SK-N-SH (cell line): ENCODE measurements around the gene LGR6. TPM values are rescaled to one million over a fixed set of nuclear protein-coding genes. Genes with fewer than 3 reads are reported as not detected.

Source experiments
- CTCF ChIA-PET: fragments of 300-600, 350-600 bp; formaldehyde crosslinking; extraction: SDS; loops from one replicate; lab custom pipeline; 2021; lab: Yijun Ruan, JAX
- POLR2A ChIA-PET: fragments of 350-600 bp; sonication (Branson Sonifier 250); formaldehyde crosslinking; extraction: SDS; loops from one replicate; lab custom pipeline; 2020; ENCODE audit warnings: antibody characterized with exemption, inconsistent platforms; lab: Yijun Ruan, JAX
- DNase-seq: peaks from one replicate; pipeline ENCODE4 v3.0.0; 2012
- H2AFZ ChIP-seq: fragments of 200-600 bp; sonication (generic); 2 replicates; pipeline ENCODE4 v1.8.1; 2016; ENCODE audit warnings: antibody characterized with exemption, mild to moderate bottlenecking, low read depth
- H3F3A ChIP-seq: fragments of 200-600 bp; sonication (generic); replicated peaks from 2 replicates; pipeline ENCODE3; 2016; ENCODE audit warnings: antibody characterized with exemption, mild to moderate bottlenecking; ENCODE audit not compliant: insufficient read depth
- H3K27ac ChIP-seq, 2 experiments: fragments of 200-500 bp in 1 of 2; fragments of 200-600 bp in 1 of 2; sonication (Bioruptor generic) in 1 of 2; sonication (generic), shearing (Covaris generic) in 1 of 2; 2 replicates each; pipeline versions ENCODE4 v1.5.1 to v1.6.1; 2014 to 2016; ENCODE audit warnings: low read depth in 2 of 2, inconsistent platforms in 1 of 2, low read length in 1 of 2, mild to moderate bottlenecking in 1 of 2, mixed read lengths in 1 of 2
- H3K27me3 ChIP-seq: fragments of 200-600 bp; sonication (generic), shearing (Covaris generic); 2 replicates; pipeline ENCODE4 v1.6.1; 2016; ENCODE audit warnings: mixed run types; ENCODE audit not compliant: insufficient read depth
- H3K36me3 ChIP-seq, 2 experiments: fragments of 200-500 bp in 1 of 2; fragments of 200-600 bp in 1 of 2; sonication (Bioruptor generic) in 1 of 2; sonication (generic) in 1 of 2; replicated peaks in 1 of 2; 2 replicates each; pipeline versions ENCODE3 to v1.5.1; 2014 to 2016; ENCODE audit warnings: low read length in 1 of 2, mild to moderate bottlenecking in 1 of 2; ENCODE audit not compliant: insufficient read depth in 2 of 2, control insufficient read depth in 1 of 2
- H3K4me1 ChIP-seq, 2 experiments: fragments of 200-500 bp in 1 of 2; fragments of 200-600 bp in 1 of 2; sonication (Bioruptor generic) in 1 of 2; sonication (generic), shearing (Covaris generic) in 1 of 2; 2 replicates each; pipeline versions ENCODE4 v1.5.1 to v1.6.1; 2014 to 2016; ENCODE audit warnings: low read depth in 1 of 2, low read length in 1 of 2, mixed run types in 1 of 2; ENCODE audit not compliant: insufficient read depth in 2 of 2, control insufficient read depth in 1 of 2
- H3K4me2 ChIP-seq: fragments of 200-600 bp; sonication (generic), shearing (Covaris generic); 2 replicates; pipeline ENCODE4 v1.6.1; 2017; ENCODE audit warnings: mixed run types
- H3K4me3 ChIP-seq, 2 experiments: fragments of 200-500 bp in 1 of 2; fragments of 200-600 bp in 1 of 2; sonication (Bioruptor generic) in 1 of 2; sonication (generic), shearing (Covaris generic) in 1 of 2; 2 replicates each; pipeline versions ENCODE4 v1.5.1 to v1.8.1; 2014 to 2016; ENCODE audit warnings: low read depth in 2 of 2, inconsistent platforms in 1 of 2, low read length in 1 of 2, mild to moderate bottlenecking in 1 of 2, mixed read lengths in 1 of 2, moderate library complexity in 1 of 2
- H3K79me2 ChIP-seq: fragments of 200-600 bp; sonication (generic); 2 replicates; pipeline ENCODE4 v1.8.1; 2017; ENCODE audit warnings: mild to moderate bottlenecking; ENCODE audit not compliant: insufficient read depth
- H3K9ac ChIP-seq: fragments of 200-600 bp; sonication (generic); 2 replicates; pipeline ENCODE4 v1.6.1; 2017; ENCODE audit warnings: mixed run types
- H3K9me2 ChIP-seq: fragments of 200-600 bp; sonication (generic); 2 replicates; pipeline ENCODE4 v1.6.1; 2017; ENCODE audit warnings: mixed run types
- H3K9me3 ChIP-seq: fragments of 200-600 bp; sonication (generic); 2 replicates; pipeline ENCODE4 v1.6.1; 2017; ENCODE audit warnings: mixed run types, mild to moderate bottlenecking, moderate library complexity
- H4K20me1 ChIP-seq: fragments of 200-600 bp; sonication (generic); 2 replicates; pipeline ENCODE4 v1.6.1; 2017; ENCODE audit warnings: mild to moderate bottlenecking, mixed run types; ENCODE audit not compliant: insufficient read depth
- CHD2 ChIP-seq: fragments of 150-350 bp; IDR thresholded peaks from 2 replicates; pipeline ENCODE4 v1.6.1; 2018; ENCODE audit warnings: low read length; ENCODE audit not compliant: partially characterized antibody
- FOSL2 ChIP-seq: IDR thresholded peaks from 2 replicates; pipeline ENCODE4 v1.4.0; 2012; ENCODE audit warnings: low read depth, mild to moderate bottlenecking, moderate library complexity, borderline replicate concordance
- FOXM1 ChIP-seq: IDR thresholded peaks from 2 replicates; pipeline ENCODE4 v1.4.0; 2012; ENCODE audit warnings: low read depth, mild to moderate bottlenecking
- GABPA ChIP-seq: IDR thresholded peaks from 2 replicates; pipeline ENCODE4 v1.4.0; 2012; ENCODE audit warnings: low read depth, mild to moderate bottlenecking
- IRF3 ChIP-seq: fragments of 150-350 bp; IDR thresholded peaks from 2 replicates; pipeline ENCODE4 v1.6.1; 2016; ENCODE audit warnings: mild to moderate bottlenecking, low read depth, low read length
- JUND ChIP-seq: IDR thresholded peaks from 2 replicates; pipeline ENCODE4 v1.4.0; 2012
- MEF2A ChIP-seq: IDR thresholded peaks from 2 replicates; pipeline ENCODE4 v1.4.0; 2012; ENCODE audit warnings: low read depth, borderline replicate concordance
- PBX3 ChIP-seq: IDR thresholded peaks from 2 replicates; pipeline ENCODE4; 2012
- POLR2AphosphoS5 ChIP-seq: IDR thresholded peaks from 2 replicates; pipeline ENCODE4 v1.6.1; 2012; ENCODE audit warnings: low read depth, low read length
- RAD21 ChIP-seq: IDR thresholded peaks from 2 replicates; pipeline ENCODE4 v1.6.1; 2012; ENCODE audit warnings: mild to moderate bottlenecking, low read length
- REST ChIP-seq: IDR thresholded peaks from 2 replicates; pipeline ENCODE4 v1.6.1; 2012; ENCODE audit warnings: mild to moderate bottlenecking, low read depth, low read length, moderate library complexity
- RFX5 ChIP-seq: IDR thresholded peaks from 2 replicates; pipeline ENCODE4 v1.6.1; 2012; ENCODE audit warnings: mild to moderate bottlenecking, improper control_type of control experiment, low read length
- TAF1 ChIP-seq: IDR thresholded peaks from 2 replicates; pipeline ENCODE4 v1.6.1; 2012; ENCODE audit warnings: low read depth, mild to moderate bottlenecking, low read length, moderate library complexity, borderline replicate concordance
- TCF12 ChIP-seq: IDR thresholded peaks from 2 replicates; pipeline ENCODE4 v1.4.0; 2012
- TEAD4 ChIP-seq: IDR thresholded peaks from 2 replicates; pipeline ENCODE4 v1.4.0; 2012; ENCODE audit warnings: mild to moderate bottlenecking, borderline replicate concordance; ENCODE audit not compliant: insufficient read depth
- ZBTB33 ChIP-seq: IDR thresholded peaks from 2 replicates; pipeline ENCODE4 v1.4.0; 2012; ENCODE audit warnings: low read depth, borderline replicate concordance
- polyA plus RNA-seq, 3 experiments: library from polyadenylated mRNA; depleted of rRNA; stranded (reverse); fragments of >200 nt; gene quantifications; 2 replicates each; pipeline ENCODE4 v1.2.3, GENCODE V29; 2012
- TF ChIP-seq, protein P1 (sequence below): fragments of 150-350 bp; IDR thresholded peaks from 2 replicates; pipeline ENCODE4 v1.6.1; 2017; ENCODE audit warnings: antibody characterized with exemption, low read length, low read depth, borderline replicate concordance
- TF ChIP-seq, protein P2 (sequence below): IDR thresholded peaks from 2 replicates; pipeline ENCODE4 v1.4.0; 2012; ENCODE audit warnings: low read depth
- TF ChIP-seq, protein P3 (sequence below): fragments of 200-600 bp; sonication (generic); IDR thresholded peaks from 2 replicates; pipeline ENCODE4 v1.6.1; 2017; ENCODE audit warnings: antibody characterized with exemption, mild to moderate bottlenecking, moderate library complexity
- TF ChIP-seq, protein P4 (sequence below): IDR thresholded peaks from 2 replicates; pipeline ENCODE4 v1.4.0; 2012; ENCODE audit warnings: low read depth, borderline replicate concordance

The LGR6 gene
- polyA plus RNA-seq, 1 of the 3 experiments (the other 2 are of a cell fraction): 0.03 TPM

DNA sequence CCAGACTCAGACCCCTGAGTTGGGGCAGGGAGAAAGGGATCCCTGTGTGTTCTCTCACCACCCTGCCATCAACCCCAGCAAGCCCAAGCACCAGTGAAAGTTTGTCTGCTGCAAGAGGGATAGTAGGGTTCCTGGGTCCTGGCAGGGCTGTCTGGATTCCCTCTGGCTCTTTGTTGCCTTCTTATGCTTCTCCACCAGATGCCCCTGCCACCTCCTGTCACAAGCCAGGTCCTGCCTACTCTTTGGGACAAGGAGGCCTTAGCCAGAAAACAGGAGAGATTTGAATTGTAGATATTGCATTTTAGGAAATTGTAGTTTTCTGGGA lies 126.4 kb downstream of the LGR6 start:
- Histone ChIP-seq H3K4me2 (no peak overlapping the region), H2AFZ (no peak overlapping the region), H3K9ac (no peak overlapping the region), H3K27ac (no peak overlapping the region), H3F3A (no peaks in the 10 kb centered on the region), H3K27me3 (no peaks in the 10 kb centered on the region), H3K9me3 (no peaks in the 10 kb centered on the region), H3K9me2 (no peaks in the 10 kb centered on the region), H3K79me2 (no peaks in the 10 kb centered on the region), H3K36me3 (no peaks in the 10 kb centered on the region), H3K4me1 (no peaks in the 10 kb centered on the region), H3K4me3 (no peak overlapping the region), H4K20me1 (no peaks in the 10 kb centered on the region)
- ChIA-PET POLR2A (no interaction called here), CTCF (interaction anchor here (0.8 to 9.2 kb wide), 5 partner anchors 14 to 165 kb away, joined by 3 to 187 read pairs (median 3); partner anchors contain the start of gene LGR6)
- TF ChIP-seq MEF2A (no peak), RAD21 (no peak), ZBTB33 (no peak), FOXM1 (no peak), TEAD4 (no peak), TCF12 (no peak), RFX5 (no peak), PBX3 (no peak), JUND (no peak), FOSL2 (no peak), CHD2 (no peak), GABPA (no peak), IRF3 (no peak), POLR2AphosphoS5 (no peak), TAF1 (no peak), REST (no peak)
- TF ChIP-seq, protein P1, sequence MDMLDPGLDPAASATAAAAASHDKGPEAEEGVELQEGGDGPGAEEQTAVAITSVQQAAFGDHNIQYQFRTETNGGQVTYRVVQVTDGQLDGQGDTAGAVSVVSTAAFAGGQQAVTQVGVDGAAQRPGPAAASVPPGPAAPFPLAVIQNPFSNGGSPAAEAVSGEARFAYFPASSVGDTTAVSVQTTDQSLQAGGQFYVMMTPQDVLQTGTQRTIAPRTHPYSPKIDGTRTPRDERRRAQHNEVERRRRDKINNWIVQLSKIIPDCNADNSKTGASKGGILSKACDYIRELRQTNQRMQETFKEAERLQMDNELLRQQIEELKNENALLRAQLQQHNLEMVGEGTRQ: no peak
- TF ChIP-seq, protein P2, sequence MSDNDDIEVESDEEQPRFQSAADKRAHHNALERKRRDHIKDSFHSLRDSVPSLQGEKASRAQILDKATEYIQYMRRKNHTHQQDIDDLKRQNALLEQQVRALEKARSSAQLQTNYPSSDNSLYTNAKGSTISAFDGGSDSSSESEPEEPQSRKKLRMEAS: no peak
- TF ChIP-seq, protein P3, sequence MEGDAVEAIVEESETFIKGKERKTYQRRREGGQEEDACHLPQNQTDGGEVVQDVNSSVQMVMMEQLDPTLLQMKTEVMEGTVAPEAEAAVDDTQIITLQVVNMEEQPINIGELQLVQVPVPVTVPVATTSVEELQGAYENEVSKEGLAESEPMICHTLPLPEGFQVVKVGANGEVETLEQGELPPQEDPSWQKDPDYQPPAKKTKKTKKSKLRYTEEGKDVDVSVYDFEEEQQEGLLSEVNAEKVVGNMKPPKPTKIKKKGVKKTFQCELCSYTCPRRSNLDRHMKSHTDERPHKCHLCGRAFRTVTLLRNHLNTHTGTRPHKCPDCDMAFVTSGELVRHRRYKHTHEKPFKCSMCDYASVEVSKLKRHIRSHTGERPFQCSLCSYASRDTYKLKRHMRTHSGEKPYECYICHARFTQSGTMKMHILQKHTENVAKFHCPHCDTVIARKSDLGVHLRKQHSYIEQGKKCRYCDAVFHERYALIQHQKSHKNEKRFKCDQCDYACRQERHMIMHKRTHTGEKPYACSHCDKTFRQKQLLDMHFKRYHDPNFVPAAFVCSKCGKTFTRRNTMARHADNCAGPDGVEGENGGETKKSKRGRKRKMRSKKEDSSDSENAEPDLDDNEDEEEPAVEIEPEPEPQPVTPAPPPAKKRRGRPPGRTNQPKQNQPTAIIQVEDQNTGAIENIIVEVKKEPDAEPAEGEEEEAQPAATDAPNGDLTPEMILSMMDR: no peak
- TF ChIP-seq, protein P4, sequence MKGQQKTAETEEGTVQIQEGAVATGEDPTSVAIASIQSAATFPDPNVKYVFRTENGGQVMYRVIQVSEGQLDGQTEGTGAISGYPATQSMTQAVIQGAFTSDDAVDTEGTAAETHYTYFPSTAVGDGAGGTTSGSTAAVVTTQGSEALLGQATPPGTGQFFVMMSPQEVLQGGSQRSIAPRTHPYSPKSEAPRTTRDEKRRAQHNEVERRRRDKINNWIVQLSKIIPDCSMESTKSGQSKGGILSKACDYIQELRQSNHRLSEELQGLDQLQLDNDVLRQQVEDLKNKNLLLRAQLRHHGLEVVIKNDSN: no peak
- DNase-seq: no peak
